H9 (cell line): ENCODE data around the gene BBS1. TPM values are rescaled to one million over a fixed set of nuclear protein-coding genes. Genes with fewer than 3 reads are reported as not detected.

ENCODE experiments used
- DNase-seq: peaks from one replicate; pipeline ENCODE4 v3.0.0-alpha.2; 2017
- H2AFZ ChIP-seq: one replicate; pipeline ENCODE4 v1.6.1; 2013; ENCODE audit warnings: mild to moderate bottlenecking, low read length, control low read depth, moderate library complexity
- H2AK5ac ChIP-seq: 2 replicates; pipeline ENCODE4 v1.6.1; 2013; ENCODE audit warnings: low read length, control low read depth, mixed read lengths; ENCODE audit not compliant: insufficient read length
- H2BK120ac ChIP-seq: one replicate; pipeline ENCODE4 v1.6.1; 2013; ENCODE audit warnings: low read depth, mild to moderate bottlenecking, low read length, control low read depth, inconsistent platforms; ENCODE audit not compliant: poor library complexity, severe bottlenecking
- H2BK12ac ChIP-seq: 2 replicates; pipeline ENCODE4 v1.6.1; 2013; ENCODE audit warnings: low read length, control low read depth, mixed read lengths, low read depth; ENCODE audit not compliant: insufficient read length
- H2BK15ac ChIP-seq: 2 replicates; pipeline ENCODE4 v1.6.1; 2013; ENCODE audit warnings: low read depth, low read length, control low read depth
- H2BK20ac ChIP-seq: one replicate; pipeline ENCODE4 v1.6.1; 2013; ENCODE audit warnings: low read depth, mild to moderate bottlenecking, low read length, control low read depth, inconsistent platforms; ENCODE audit not compliant: poor library complexity, severe bottlenecking
- H2BK5ac ChIP-seq: 2 replicates; pipeline ENCODE4 v1.6.1; 2013; ENCODE audit warnings: low read length, control low read depth, mixed read lengths; ENCODE audit not compliant: insufficient read length
- H3K14ac ChIP-seq: 2 replicates; pipeline ENCODE4 v1.6.1; 2013; ENCODE audit warnings: low read length, control low read depth; ENCODE audit not compliant: insufficient read depth
- H3K18ac ChIP-seq: 2 replicates; pipeline ENCODE4 v1.6.1; 2013; ENCODE audit warnings: low read depth, mild to moderate bottlenecking, mixed read lengths, low read length, control low read depth; ENCODE audit not compliant: insufficient read length
- H3K23ac ChIP-seq: 2 replicates; pipeline ENCODE4 v1.6.1; 2013; ENCODE audit warnings: low read length, control low read depth, mixed read lengths, low read depth; ENCODE audit not compliant: insufficient read length
- H3K23me2 ChIP-seq: 2 replicates; pipeline ENCODE4 v1.6.1; 2013; ENCODE audit warnings: low read depth, mild to moderate bottlenecking, mixed read lengths, low read length, control low read depth; ENCODE audit not compliant: insufficient read length, poor library complexity, severe bottlenecking
- H3K27ac ChIP-seq: 2 replicates; pipeline ENCODE4 v1.5.1; 2013; ENCODE audit warnings: low read length, control low read depth, mixed read lengths, low read depth; ENCODE audit not compliant: insufficient read length
- H3K27me3 ChIP-seq: 2 replicates; pipeline ENCODE4 v1.6.1; 2013; ENCODE audit warnings: low read length, control low read depth, inconsistent platforms; ENCODE audit not compliant: insufficient read depth
- H3K4ac ChIP-seq: 2 replicates; pipeline ENCODE4 v1.6.1; 2013; ENCODE audit warnings: low read depth, mild to moderate bottlenecking, control low read depth, inconsistent platforms, low read length, moderate library complexity
- H3K4me1 ChIP-seq: 2 replicates; pipeline ENCODE4 v1.6.1; 2013; ENCODE audit warnings: low read length, control low read depth, inconsistent platforms; ENCODE audit not compliant: insufficient read depth
- H3K4me2 ChIP-seq: 2 replicates; pipeline ENCODE4 v1.6.1; 2013; ENCODE audit warnings: low read length, control low read depth, mixed read lengths; ENCODE audit not compliant: insufficient read length, insufficient read depth
- H3K56ac ChIP-seq: 2 replicates; pipeline ENCODE4 v1.6.1; 2013; ENCODE audit warnings: low read depth, mild to moderate bottlenecking, mixed read lengths, low read length, control low read depth; ENCODE audit not compliant: insufficient read length
- H3K79me1 ChIP-seq: 2 replicates; pipeline ENCODE4 v1.6.1; 2013; ENCODE audit warnings: low read depth, mild to moderate bottlenecking, moderate library complexity, low read length, control low read depth, inconsistent platforms; ENCODE audit not compliant: insufficient read depth, poor library complexity, severe bottlenecking
- H3K79me2 ChIP-seq: 2 replicates; pipeline ENCODE4 v1.6.1; 2013; ENCODE audit warnings: low read length, control low read depth, inconsistent platforms; ENCODE audit not compliant: insufficient read depth
- H3K9ac ChIP-seq: 2 replicates; pipeline ENCODE4 v1.6.1; 2013; ENCODE audit warnings: low read length, control low read depth, mixed read lengths; ENCODE audit not compliant: insufficient read length; ENCODE audit errors: extremely low read depth
- H3K9me3 ChIP-seq: one replicate; pipeline ENCODE4 v1.6.1; 2013; ENCODE audit warnings: low read depth, low read length, inconsistent platforms; ENCODE audit not compliant: control insufficient read depth
- H3T11ph ChIP-seq: one replicate; pipeline ENCODE4 v1.6.1; 2013; ENCODE audit warnings: mild to moderate bottlenecking, low read length, control low read depth, inconsistent platforms
- H4K20me1 ChIP-seq: one replicate; pipeline ENCODE4 v1.6.1; 2013; ENCODE audit not compliant: control insufficient read depth, insufficient read length, insufficient read depth
- H4K5ac ChIP-seq: 2 replicates; pipeline ENCODE4 v1.6.1; 2013; ENCODE audit warnings: low read depth, mild to moderate bottlenecking, mixed read lengths, low read length, control low read depth; ENCODE audit not compliant: insufficient read length
- H4K8ac ChIP-seq: replicated peaks from 2 replicates; pipeline ENCODE4 v1.6.1; 2013; ENCODE audit warnings: low read length, control low read depth, mixed read lengths, low read depth; ENCODE audit not compliant: insufficient read length
- H4K91ac ChIP-seq: 2 replicates; pipeline ENCODE4 v1.6.1; 2013; ENCODE audit warnings: low read depth, mild to moderate bottlenecking, moderate library complexity, mixed read lengths, low read length, control low read depth; ENCODE audit not compliant: insufficient read length
- H3K27ac Mint-ChIP-seq, 3 experiments: 2 replicates in 2 of 3; 3 replicates in 1 of 3; pipeline ENCODE4 v1.8.0; 2020 to 2021; ENCODE audit warnings: mixed read lengths in 3 of 3, mild to moderate bottlenecking in 1 of 3, moderate library complexity in 1 of 3
- H3K27me3 Mint-ChIP-seq: 2 replicates; pipeline ENCODE4 v1.8.0; 2021; ENCODE audit warnings: low read depth, mild to moderate bottlenecking, moderate library complexity, mixed read lengths
- H3K36me3 Mint-ChIP-seq, 3 experiments: 2 replicates in 2 of 3; 3 replicates in 1 of 3; pipeline ENCODE4 v1.8.0; 2020 to 2021; ENCODE audit warnings: low read depth in 3 of 3, mixed read lengths in 3 of 3; ENCODE audit not compliant: insufficient read depth in 1 of 3
- H3K4me1 Mint-ChIP-seq, 2 experiments: 2 replicates each; pipeline ENCODE4 v1.8.0; 2020; ENCODE audit warnings: mixed read lengths in 2 of 2
- H3K4me3 Mint-ChIP-seq, 2 experiments: 2 replicates in 1 of 2; 3 replicates in 1 of 2; pipeline ENCODE4 v1.8.0; 2020 to 2021; ENCODE audit warnings: mild to moderate bottlenecking in 2 of 2, mixed read lengths in 2 of 2, moderate library complexity in 1 of 2
- H3K9me3 Mint-ChIP-seq, 2 experiments: 2 replicates in 1 of 2; 3 replicates in 1 of 2; pipeline ENCODE4 v1.8.0; 2020; ENCODE audit warnings: mild to moderate bottlenecking in 2 of 2, mixed read lengths in 2 of 2, moderate library complexity in 1 of 2
- CTCF ChIP-seq: fragments of 200-600 bp; sonication (generic); conservative IDR thresholded peaks from 3 replicates; pipeline ENCODE4 v1.8.0; 2021; ENCODE audit warnings: antibody characterized with exemption, mild to moderate bottlenecking
- WGBS: extraction: QIAGEN DNeasy Blood & Tissue Kit; methylation state at CpG from one replicate; pipeline ENCODE4 v1.1.7; 2013; ENCODE audit warnings: missing lambda C conversion rate, low lambda C conversion rate, mixed read lengths; ENCODE audit not compliant: insufficient read length; ENCODE audit errors: extremely low coverage; 5-methylcytosine and 5-hydroxymethylcytosine counted together
- total RNA-seq: library from RNA; stranded (reverse); gene quantifications from 2 replicates; pipeline ENCODE4 v1.2.1, GENCODE V29; 2021

The BBS1 gene
- total RNA-seq, 1 experiment from 2014 or later, result 27.2 TPM

DNA sequence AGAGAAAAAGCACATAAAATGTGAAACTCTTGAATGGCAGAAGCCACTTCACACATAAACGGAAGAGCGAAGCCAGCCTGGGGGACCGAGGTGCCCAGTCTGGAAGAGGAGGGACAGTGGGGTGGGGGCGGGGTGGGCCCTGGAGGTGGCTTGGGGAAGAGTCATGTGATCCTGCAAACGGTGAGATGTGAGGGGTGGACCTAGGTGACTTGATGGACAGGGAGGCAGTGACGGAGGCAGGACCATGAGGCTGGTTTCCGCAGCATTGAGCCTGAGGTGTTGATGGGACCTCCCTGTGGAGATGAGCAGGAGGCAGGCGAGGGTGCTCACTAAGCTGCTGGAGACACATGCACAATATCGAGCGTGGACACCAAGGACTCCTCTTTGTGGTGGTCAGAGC lies 18.6 kb downstream of the BBS1 start:
- Mint-ChIP-seq H3K27me3 (no peaks in the 10 kb centered on the region), H3K9me3 (no peaks in the 10 kb centered on the region), H3K4me3 (no peak overlapping the region)

More for the DNA sequence above, 18.6 kb downstream of the BBS1 start:
- Histone ChIP-seq H3K14ac (no peak overlapping the region), H2BK120ac (no peak overlapping the region), H3K79me2 (no peaks in the 10 kb centered on the region), H4K5ac (no peak overlapping the region), H3K23me2 (no peaks in the 10 kb centered on the region), H3K23ac (no peak overlapping the region), H3K27ac (no peak overlapping the region), H3K9ac (no peak overlapping the region), H2BK20ac (no peak overlapping the region), H3K4me2 (no peak overlapping the region), H3K79me1 (no peaks in the 10 kb centered on the region), H2BK15ac (no peak overlapping the region), H2BK12ac (no peak overlapping the region), H3K56ac (no peak overlapping the region), H3K27me3 (no peaks in the 10 kb centered on the region), H3K9me3 (no peaks in the 10 kb centered on the region), H2AK5ac (no peak overlapping the region), H4K8ac (no peak overlapping the region), H3K18ac (no peak overlapping the region), H3K4ac (no peak overlapping the region), H3K4me1 (no peaks in the 10 kb centered on the region), H4K91ac (no peak overlapping the region), H3T11ph (no peak overlapping the region), H2AFZ (no peak overlapping the region), H4K20me1 (no peaks in the 10 kb centered on the region), H2BK5ac (no peak overlapping the region)
- peak; percentile 60 for DNase-seq
- Mint-ChIP-seq H3K36me3 (peaks cover 0 to 10% (median 9%) of the 10 kb centered on the region in 3 experiments; a peak in 5 of 7 replicates), H3K4me1 (peaks cover 12 to 13% of the 10 kb centered on the region in 2 experiments), H3K27ac (peak overlapping the region in 2 of 3 experiments; percentile 17 to 76; a peak in 3 of 7 replicates)
- no peak for TF ChIP-seq CTCF
- no CpG with 5 or more reads among the region's 10 CpGs for WGBS
